HepG2 (cell line): ENCODE results near the gene ELMOD3. TPM values are rescaled to one million over a fixed set of nuclear protein-coding genes. Genes with fewer than 3 reads are reported as not detected.

Source experiments
- HNRNPL ChIP-seq: fragments of 200-400 bp; formaldehyde crosslinking; IDR thresholded peaks from 2 replicates; pipeline ENCODE4 v1.6.1; 2017; ENCODE audit warnings: mild to moderate bottlenecking, low read depth, low read length
- IRF2 ChIP-seq: IDR thresholded peaks from 2 replicates; pipeline ENCODE4 v1.6.1; 2018; ENCODE audit warnings: missing genetic modification reagents, missing compliant biosample characterization
- KDM1A ChIP-seq: IDR thresholded peaks from 2 replicates; pipeline ENCODE4 v1.6.1; 2016; ENCODE audit warnings: missing compliant biosample characterization
- MBNL3 ChIP-seq: fragments of 250-450 bp; sonication (Bioruptor Pico); conservative IDR thresholded peaks from 2 replicates; pipeline ENCODE4 v1.8.0; 2022; ENCODE audit warnings: mild to moderate bottlenecking, inconsistent platforms
- MIER3 ChIP-seq: IDR thresholded peaks from 2 replicates; pipeline ENCODE4 v1.6.1; 2016; ENCODE audit warnings: missing compliant biosample characterization, borderline replicate concordance
- NKX3-1 ChIP-seq: sonication (generic); formaldehyde crosslinking; IDR thresholded peaks from 2 replicates; pipeline ENCODE4 v1.5.0; 2020; ENCODE audit warnings: missing genetic modification reagents
- NR2C2 ChIP-seq: sonication (generic); formaldehyde crosslinking; IDR thresholded peaks from 2 replicates; pipeline ENCODE4 v1.4.0; 2020; ENCODE audit warnings: missing genetic modification reagents, mild to moderate bottlenecking, moderate library complexity, borderline replicate concordance
- PTBP1 ChIP-seq: fragments of 200-400 bp; formaldehyde crosslinking; IDR thresholded peaks from 2 replicates; pipeline ENCODE4 v1.6.1; 2018; ENCODE audit warnings: low read length, low read depth; ENCODE audit not compliant: poor library complexity, severe bottlenecking
- SNRNP70 ChIP-seq: fragments of 200-400 bp; formaldehyde crosslinking; IDR thresholded peaks from 2 replicates; pipeline ENCODE4 v1.6.1; 2017; ENCODE audit warnings: mild to moderate bottlenecking, low read depth, low read length, moderate library complexity
- TIGD3 ChIP-seq: sonication (generic); formaldehyde crosslinking; IDR thresholded peaks from 2 replicates; pipeline ENCODE4 v1.5.1; 2020; ENCODE audit warnings: mild to moderate bottlenecking, missing genetic modification reagents, borderline replicate concordance
- TMF1 ChIP-seq: sonication (generic); formaldehyde crosslinking; IDR thresholded peaks from 2 replicates; pipeline ENCODE4 v1.8.1; 2022; ENCODE audit warnings: low read depth, missing genetic modification reagents
- WIZ ChIP-seq: sonication (generic); formaldehyde crosslinking; IDR thresholded peaks from 2 replicates; pipeline ENCODE4 v1.5.1; 2020; ENCODE audit warnings: mild to moderate bottlenecking, missing genetic modification reagents
- ZFX ChIP-seq: sonication (generic); formaldehyde crosslinking; IDR thresholded peaks from 2 replicates; pipeline ENCODE4 v1.4.0; 2020; ENCODE audit warnings: mild to moderate bottlenecking, low read depth, missing genetic modification reagents, moderate library complexity
- ZNF142 ChIP-seq: sonication (generic); formaldehyde crosslinking; IDR thresholded peaks from 2 replicates; pipeline ENCODE4 v1.4.0; 2020; ENCODE audit warnings: missing genetic modification reagents
- ZNF34 ChIP-seq: sonication (generic); formaldehyde crosslinking; IDR thresholded peaks from 2 replicates; pipeline ENCODE4 v1.4.0; 2020; ENCODE audit warnings: mild to moderate bottlenecking, missing genetic modification reagents, borderline replicate concordance
- ZNF468 ChIP-seq: sonication (generic); formaldehyde crosslinking; IDR thresholded peaks from 2 replicates; pipeline ENCODE4 v1.8.0; 2022; ENCODE audit warnings: mild to moderate bottlenecking, moderate library complexity, missing genetic modification reagents
- ZNF557 ChIP-seq: sonication (generic); formaldehyde crosslinking; IDR thresholded peaks from 2 replicates; pipeline ENCODE4 v1.4.0; 2020; ENCODE audit warnings: missing genetic modification reagents
- ZNF761 ChIP-seq: sonication (generic); formaldehyde crosslinking; conservative IDR thresholded peaks from 2 replicates; pipeline ENCODE4 v1.4.0; 2020; ENCODE audit warnings: mild to moderate bottlenecking, missing genetic modification reagents
- ZNF782 ChIP-seq: sonication (generic); formaldehyde crosslinking; IDR thresholded peaks from 2 replicates; pipeline ENCODE4 v1.4.0; 2020; ENCODE audit warnings: missing genetic modification reagents, mild to moderate bottlenecking, borderline replicate concordance
- ZNF883 ChIP-seq: sonication (generic); formaldehyde crosslinking; IDR thresholded peaks from 2 replicates; pipeline ENCODE4 v1.5.1; 2020; ENCODE audit warnings: mild to moderate bottlenecking, missing genetic modification reagents; ENCODE audit errors: not compliant biosample characterization
- ZSCAN29 ChIP-seq: sonication (generic); formaldehyde crosslinking; conservative IDR thresholded peaks from 2 replicates; pipeline ENCODE4 v1.4.0; 2020; ENCODE audit warnings: mild to moderate bottlenecking, missing genetic modification reagents
- ZSCAN5A ChIP-seq: sonication (generic); formaldehyde crosslinking; IDR thresholded peaks from 2 replicates; pipeline ENCODE4 v1.8.0; 2022; ENCODE audit warnings: mild to moderate bottlenecking, missing genetic modification reagents, borderline replicate concordance
- polyA plus RNA-seq, 8 experiments: library from polyadenylated mRNA; depleted of rRNA in 3 of 8; stranded (reverse) in 7 of 8; unstranded in 1 of 8; fragments of >200 nt; fragmentation: Illumina TruSeq in 4 of 8; extraction: Trizol in 4 of 8; gene quantifications; 2 replicates each; pipeline versions ENCODE4 v1.2.1 to v1.2.3, GENCODE V29; 2011 to 2016; ENCODE audit warnings: low read depth in 4 of 8, missing spikeins in 1 of 8, mixed read lengths in 1 of 8; ENCODE audit not compliant: insufficient read depth in 1 of 8
- total RNA-seq, 5 experiments: library from RNA; depleted of rRNA; stranded (reverse); fragments of >200 nt; fragmentation: Illumina TruSeq; extraction: Trizol; gene quantifications; 2 replicates each; pipeline ENCODE4 v1.2.3, GENCODE V29; 2016; ENCODE audit warnings: low read depth in 1 of 5

ELMOD3 gene
- total and polyA plus RNA-seq, 2 of the 13 experiments (the other 11 are each of a cell fraction or from before 2014, with no cell fraction given) = 13.3 to 19.5 TPM

GRCh38 chr2:85354286-85355072 lies at the start of gene ELMOD3, which contains the start of gene RETSAT (continued):
- peak; percentile 99 for TF ChIP-seq ZNF761 (CRISPR knock-in tag)
- TF ChIP-seq NR2C2 = peak; percentile 86
- TF ChIP-seq MIER3 (CRISPR knock-in tag) = peak; percentile 98
- TF ChIP-seq TMF1 (CRISPR knock-in tag) = peak; percentile 94
- TF ChIP-seq ZSCAN29 (CRISPR knock-in tag) = peak; percentile 97
- no peak for TF ChIP-seq ZSCAN5A
- no peak for TF ChIP-seq PTBP1
- TF ChIP-seq MBNL3 (CRISPR knock-in tag) = no peak
- TF ChIP-seq ZNF883 (CRISPR knock-in tag) = peak; percentile 83
- peak; percentile 69; the same call in 1 of the 2 replicates for TF ChIP-seq HNRNPL
- peak; percentile 97 for TF ChIP-seq IRF2 (CRISPR knock-in tag)
- TF ChIP-seq ZFX (CRISPR knock-in tag) = peak; percentile 99
- TF ChIP-seq WIZ = peak; percentile 92; the same call in 1 of the 2 replicates
- peak; percentile 99 for TF ChIP-seq ZNF782 (CRISPR knock-in tag)
- TF ChIP-seq TIGD3 = no peak; the same call in 1 of the 2 replicates
- no peak for TF ChIP-seq ZNF468 (CRISPR knock-in tag)
- TF ChIP-seq ZNF34 (CRISPR knock-in tag) = peak; percentile 99
- TF ChIP-seq ZNF142 = peak; percentile 94
- no peak for TF ChIP-seq KDM1A (CRISPR knock-in tag)
- no peak for TF ChIP-seq SNRNP70
- TF ChIP-seq ZNF557 = peak; percentile 90; the same call in 1 of the 2 replicates
- peak; percentile 65 for TF ChIP-seq NKX3-1 (CRISPR knock-in tag)
